Activated naive CD4-positive, alpha-beta T cell treated with anti-CD3 and anti-CD28 coated beads for 36 hours (primary cell): ENCODE data around the gene LSM8. TPM values are rescaled to one million over a fixed set of nuclear protein-coding genes. Genes with fewer than 3 reads are reported as not detected.
A peak's percentile ranks its signal among the peaks of the same experiment; 100 is the strongest.
"Not testable (repeated sequence)": the region's sequence is repeated elsewhere in the genome, so short reads cannot be mapped to it uniquely, and the experiment has no call there.

Source experiments
- CTCF ChIA-PET: fragments of 350-600 bp; sonication (Branson Sonifier 250); formaldehyde crosslinking; loops from one replicate; lab custom pipeline; 2021; ENCODE audit warnings: antibody characterized with exemption; lab: Charles Lee
- DNase-seq: peaks from one replicate; pipeline ENCODE4 v3.0.0-alpha.2; 2020
- H3K27ac Mint-ChIP-seq: one replicate; pipeline ENCODE4 v1.8.0; 2021; ENCODE audit warnings: mild to moderate bottlenecking, mixed read lengths
- H3K27me3 Mint-ChIP-seq: one replicate; pipeline ENCODE4 v1.8.0; 2021; ENCODE audit warnings: low read depth, mixed read lengths
- H3K36me3 Mint-ChIP-seq: one replicate; pipeline ENCODE4 v1.8.0; 2021; ENCODE audit warnings: low read depth, mixed read lengths
- H3K4me1 Mint-ChIP-seq: one replicate; pipeline ENCODE4 v1.8.0; 2021; ENCODE audit warnings: low read depth, mixed read lengths
- H3K4me3 Mint-ChIP-seq: one replicate; pipeline ENCODE4 v1.8.0; 2021; ENCODE audit warnings: mild to moderate bottlenecking, moderate library complexity, mixed read lengths
- H3K9me3 Mint-ChIP-seq: one replicate; pipeline ENCODE4 v1.8.0; 2021; ENCODE audit warnings: mixed read lengths
- intact Hi-C: fragments of 100-400 bp; cut with micrococcal nuclease; formaldehyde crosslinking; loops from one replicate; pipeline ENCODE4 v1.15.1; 2023
- total RNA-seq, 2 experiments: library from RNA; stranded (reverse); gene quantifications; one replicate each; pipeline ENCODE4 v1.2.3, GENCODE V29; 2021

LSM8 gene
- total RNA-seq, 2 experiments from 2014 or later, result 39.1 to 43.3 TPM

GRCh38 chr7:118214833-118215182 is 30.8 kb downstream of the LSM8 start:
- peaks cover 25% of the 10 kb centered on the region for H3K27me3 Mint-ChIP-seq

GRCh38 chr7:118217210-118217619 is 33.3 kb downstream of the LSM8 start:
- Mint-ChIP-seq H3K36me3 (no peaks in the 10 kb centered on the region), H3K4me3 (no peak overlapping the region), H3K4me1 (peaks cover 12% of the 10 kb centered on the region), H3K27ac (no peak overlapping the region), H3K9me3 (no peaks in the 10 kb centered on the region), H3K27me3 (peaks cover 20% of the 10 kb centered on the region)
- DNase-seq, result no peak
- CTCF ChIA-PET, result no interaction called here
- intact Hi-C loops, result no loop called here

More at GRCh38 chr7:118214833-118215182, 30.8 kb downstream of the LSM8 start:
- CTCF ChIA-PET, result interaction anchor here (0.6 to 1.1 kb wide), 2 partner anchors 18 to 1753 kb away, joined by 3 to 4 read pairs; no protein-coding TSS in a partner anchor
- DNase-seq, result no peak
- Mint-ChIP-seq H3K4me1 (peaks cover 12% of the 10 kb centered on the region), H3K9me3 (no peaks in the 10 kb centered on the region), H3K27ac (no peak overlapping the region), H3K36me3 (no peaks in the 10 kb centered on the region), H3K4me3 (peak overlapping the region; percentile 73)
- intact Hi-C loops, result loop anchor here (1.0 kb wide), 1 partner anchor 31 kb away; the partner anchor contains the start of gene LSM8

GRCh38 chr7:118218413-118219156 is 34.6 kb downstream of the LSM8 start:
- Mint-ChIP-seq H3K4me1 (peaks cover 12% of the 10 kb centered on the region), H3K9me3 (no peaks in the 10 kb centered on the region), H3K4me3 (no peak overlapping the region), H3K27me3 (peaks cover 12% of the 10 kb centered on the region), H3K36me3 (no peaks in the 10 kb centered on the region), H3K27ac (no peak overlapping the region)
- DNase-seq, result no peak
- intact Hi-C loops, result no loop called here
- CTCF ChIA-PET, result interaction anchor here (0.6 kb wide), 1 partner anchor 668 kb away, joined by 4 read pairs; no protein-coding TSS in a partner anchor

- H3K4me3 Mint-ChIP-seq, result no peak overlapping the region
- H3K9me3 Mint-ChIP-seq, result no peaks in the 10 kb centered on the region
- CTCF ChIA-PET, result no interaction called here
- H3K36me3 Mint-ChIP-seq, result no peaks in the 10 kb centered on the region
- DNase-seq, result no peak
- peaks cover 12% of the 10 kb centered on the region for H3K27me3 Mint-ChIP-seq
- H3K4me1 Mint-ChIP-seq, result peaks cover 8% of the 10 kb centered on the region
- no peak overlapping the region for H3K27ac Mint-ChIP-seq
- intact Hi-C loops, result no loop called here
Observed at GRCh38 chr7:118219157-118219512, 35.2 kb downstream of the LSM8 start.

GRCh38 chr7:118220583-118220982 is 36.6 kb downstream of the LSM8 start:
- H3K9me3 Mint-ChIP-seq, result no peaks in the 10 kb centered on the region
- intact Hi-C loops, result no loop called here
- peaks cover 7% of the 10 kb centered on the region for H3K27me3 Mint-ChIP-seq
- no peaks in the 10 kb centered on the region for H3K4me1 Mint-ChIP-seq
- H3K4me3 Mint-ChIP-seq, result no peak overlapping the region
- no peak for DNase-seq
- CTCF ChIA-PET, result interaction anchor here (1.0 kb wide), 1 partner anchor 26 kb away, joined by 3 read pairs; no protein-coding TSS in a partner anchor
- no peak overlapping the region for H3K27ac Mint-ChIP-seq
- H3K36me3 Mint-ChIP-seq, result no peaks in the 10 kb centered on the region

GRCh38 chr7:118222591-118222990 is 38.6 kb downstream of the LSM8 start:
- Mint-ChIP-seq H3K4me1 (no peaks in the 10 kb centered on the region), H3K4me3 (no peak overlapping the region), H3K27me3 (peaks cover 11% of the 10 kb centered on the region), H3K9me3 (no peaks in the 10 kb centered on the region), H3K27ac (no peak overlapping the region), H3K36me3 (no peaks in the 10 kb centered on the region)
- CTCF ChIA-PET, result no interaction called here
- intact Hi-C loops, result no loop called here
- DNase-seq, result no peak

GRCh38 chr7:118224521-118224920 is 40.6 kb downstream of the LSM8 start, which contains the start of gene ANKRD7:
TSS of gene ANKRD7 (plus strand) at chr7:118224704. CDS start at chr7:118224831, 127 bp downstream.
- Mint-ChIP-seq H3K9me3 (no peaks in the 10 kb centered on the region), H3K27me3 (peaks cover 11% of the 10 kb centered on the region), H3K4me3 (no peak within 1 kb of the TSS), H3K27ac (no peak within 1 kb of the TSS), H3K36me3 (no peaks in the 10 kb centered on the region), H3K4me1 (no peaks in the 10 kb centered on the region)
- no peak for DNase-seq
- intact Hi-C loops, result no loop called here
- CTCF ChIA-PET, result no interaction called here

- Mint-ChIP-seq H3K27ac (no peak overlapping the region), H3K4me3 (no peak overlapping the region), H3K4me1 (no peaks in the 10 kb centered on the region), H3K9me3 (no peaks in the 10 kb centered on the region), H3K36me3 (no peaks in the 10 kb centered on the region), H3K27me3 (peaks cover 5% of the 10 kb centered on the region)
- intact Hi-C loops, result no loop called here
- CTCF ChIA-PET, result no interaction called here
- DNase-seq, result no peak
Observed at GRCh38 chr7:118232837-118233236, 48.9 kb downstream of the LSM8 start.

- H3K9me3 Mint-ChIP-seq, result no peaks in the 10 kb centered on the region
- CTCF ChIA-PET, result no interaction called here
- no peak overlapping the region for H3K4me3 Mint-ChIP-seq
- DNase-seq, result no peak
- intact Hi-C loops, result no loop called here
- peaks cover under 1% of the 10 kb centered on the region for H3K27me3 Mint-ChIP-seq
- no peaks in the 10 kb centered on the region for H3K36me3 Mint-ChIP-seq
- no peaks in the 10 kb centered on the region for H3K4me1 Mint-ChIP-seq
- no peak overlapping the region for H3K27ac Mint-ChIP-seq
Observed at GRCh38 chr7:118233799-118234198, 49.8 kb downstream of the LSM8 start.

- CTCF ChIA-PET, result no interaction called here
- H3K27me3 Mint-ChIP-seq, result no peaks in the 10 kb centered on the region
- H3K4me1 Mint-ChIP-seq, result no peaks in the 10 kb centered on the region
- intact Hi-C loops, result no loop called here
- H3K36me3 Mint-ChIP-seq, result no peaks in the 10 kb centered on the region
- H3K27ac Mint-ChIP-seq, result no peak overlapping the region
- DNase-seq, result no peak
- no peak overlapping the region for H3K4me3 Mint-ChIP-seq
- no peaks in the 10 kb centered on the region for H3K9me3 Mint-ChIP-seq
Observed at GRCh38 chr7:118239014-118239413, 55.0 kb downstream of the LSM8 start.

- H3K4me3 Mint-ChIP-seq, H3K36me3 Mint-ChIP-seq, H3K4me1 Mint-ChIP-seq, intact Hi-C loops, H3K9me3 Mint-ChIP-seq, H3K27ac Mint-ChIP-seq, DNase-seq, H3K27me3 Mint-ChIP-seq: not testable (repeated sequence)
- CTCF ChIA-PET, result interaction anchor here (0.6 kb wide), 1 partner anchor 86 kb away, joined by 5 read pairs; no protein-coding TSS in a partner anchor
Observed at GRCh38 chr7:118240320-118240719, 56.4 kb downstream of the LSM8 start.
